Activated CD4-positive, CD25-positive, alpha-beta regulatory T cell treated with anti-CD3 and anti-CD28 coated beads, Interleukin-2, amount 50 U/mL, for 24 hours (primary cell): ENCODE data around the gene NPM3.

Experiments used
- ATAC-seq, 2 donors: fragments of 150-1000 bp; cut with Tn5 transposase; one replicate each; pipeline ENCODE4 v1.10.0; 2021; ENCODE audit warnings: mild to moderate bottlenecking in 1 of 2, moderate library complexity in 1 of 2

NPM3 gene

GRCh38 chr10:101774589-101775272, 8.5 kb downstream of the NPM3 start:
- no peak for ATAC-seq

GRCh38 chr10:101773923-101774588, 9.2 kb downstream of the NPM3 start:
- ATAC-seq: no peak

GRCh38 chr10:101772895-101773761, 10.1 kb downstream of the NPM3 start:
- ATAC-seq: no peak

GRCh38 chr10:101772017-101772894, 11.0 kb downstream of the NPM3 start:
- no peak for ATAC-seq

- ATAC-seq: no peak
These were observed 11.9 kb downstream of the NPM3 start for GRCh38 chr10:101771380-101771779.

- no peak for ATAC-seq
These were observed 12.7 kb downstream of the NPM3 start for GRCh38 chr10:101770331-101771215.

GRCh38 chr10:101769541-101770180, 13.6 kb downstream of the NPM3 start:
- no peak for ATAC-seq

- no peak for ATAC-seq
These were observed 14.5 kb downstream of the NPM3 start for GRCh38 chr10:101768791-101769170.

GRCh38 chr10:101767966-101768790, 15.1 kb downstream of the NPM3 start:
- ATAC-seq: no peak

- no peak for ATAC-seq
These were observed 15.7 kb downstream of the NPM3 start for GRCh38 chr10:101767600-101767945.

- no peak for ATAC-seq
These were observed 16.3 kb downstream of the NPM3 start for GRCh38 chr10:101766753-101767599.

GRCh38 chr10:101766306-101766705, 16.9 kb downstream of the NPM3 start:
- no peak for ATAC-seq

- ATAC-seq: no peak
These were observed 20.0 kb downstream of the NPM3 start for GRCh38 chr10:101763141-101763846.

- no peak for ATAC-seq
These were observed 20.5 kb downstream of the NPM3 start for GRCh38 chr10:101762736-101763135.

GRCh38 chr10:101761226-101761625, 22.0 kb downstream of the NPM3 start:
- ATAC-seq: no peak

GRCh38 chr10:101760510-101760909, 22.7 kb downstream of the NPM3 start:
- ATAC-seq: no peak

GRCh38 chr10:101759309-101760247, 23.7 kb downstream of the NPM3 start:
- ATAC-seq: no peak
